ENCODE data around the gene COL9A1. TPM values are rescaled to one million over a fixed set of nuclear protein-coding genes. Genes with fewer than 3 reads are reported as not detected.

The COL9A1 gene
- total and polyA plus RNA-seq, 2 of the 8 experiments (the other 6 are each of a cell fraction or from before 2014, with no cell fraction given): 7.9 to 18.1 TPM

GRCh38 chr6:70188202-70188601 lies 114.7 kb downstream of the COL9A1 start:
- H3K4me1 ChIP-seq (replicated peaks in 1 of 4; ENCODE audit: control insufficient read depth in 3 of 4, insufficient read depth in 4 of 4, low read length in 3 of 4): no peaks in the 10 kb centered on the region
- H3K4me2 ChIP-seq (ENCODE audit: insufficient read depth in 1 of 2, low read depth in 2 of 2, low read length in 2 of 2): no peak overlapping the region
- H2AFZ ChIP-seq (ENCODE audit: low read length): no peak overlapping the region
- H2BK20ac ChIP-seq (ENCODE audit: low read length): no peak overlapping the region
- H2BK15ac ChIP-seq (ENCODE audit: low read length): no peak overlapping the region
- no peak overlapping the region for H3K4ac ChIP-seq (replicated peaks; ENCODE audit: insufficient read length, low read depth, low read length)
- no peaks in the 10 kb centered on the region for H4K20me1 ChIP-seq (replicated peaks in 1 of 2; ENCODE audit: control insufficient read depth in 1 of 2, insufficient read depth in 2 of 2, low read length in 2 of 2)
- DNase-seq (ENCODE audit: low read depth in 1 of 2, low spot score in 2 of 2): no peak
- FAIRE-seq: no peak
- H3K79me2 ChIP-seq (ENCODE audit: control insufficient read depth in 1 of 2, insufficient read depth in 2 of 2, low read length in 2 of 2): no peaks in the 10 kb centered on the region
- H3K9me3 ChIP-seq (ENCODE audit: insufficient read depth in 2 of 2, low read depth in 1 of 2, low read length in 1 of 2): no peaks in the 10 kb centered on the region
- no peak overlapping the region for H4K91ac ChIP-seq (replicated peaks; ENCODE audit: insufficient read length, low read length)
- no peak overlapping the region for H3K23ac ChIP-seq (ENCODE audit: insufficient read length)
- H3K36me3 ChIP-seq (ENCODE audit: control insufficient read depth in 2 of 4, insufficient read depth in 4 of 4, low read length in 3 of 4): no peaks in the 10 kb centered on the region
- H3K23me2 ChIP-seq (ENCODE audit: low read depth, low read length): no peaks in the 10 kb centered on the region
- H3K56ac ChIP-seq (replicated peaks; ENCODE audit: insufficient read length, low read depth, low read length): no peak overlapping the region
- no peak overlapping the region for H3K27ac ChIP-seq (ENCODE audit: low read depth, low read length)
- no peak overlapping the region for H2BK120ac ChIP-seq (replicated peaks; ENCODE audit: low read depth, low read length)
- H4K5ac ChIP-seq (ENCODE audit: insufficient read length, low read depth, low read length): no peak overlapping the region
- H2BK12ac ChIP-seq (ENCODE audit: low read depth, low read length): no peak overlapping the region
- no peak overlapping the region for H2AK5ac ChIP-seq (ENCODE audit: low read depth, low read length)
- 88% methylated on average over 6 of the region's 6 CpGs; no CpG with 5 or more reads in 1 of the 2 experiments for WGBS, 2 experiments (ENCODE audit: extremely low coverage in 1 of 2, insufficient coverage in 1 of 2, insufficient read length in 1 of 2, insufficient replicate concordance in 2 of 2, low coverage in 1 of 2, low lambda C conversion rate in 2 of 2, missing lambda C conversion rate in 1 of 2)
- H3K4me3 ChIP-seq (ENCODE audit: extremely low read depth in 1 of 4, insufficient read depth in 2 of 4, low read depth in 3 of 4, low read length in 4 of 4): no peak overlapping the region
- no peak overlapping the region for H3K18ac ChIP-seq (ENCODE audit: extremely low read depth, low read length)
- no peak overlapping the region for H3K9ac ChIP-seq (replicated peaks in 1 of 4; ENCODE audit: extremely low read depth in 1 of 4, low read depth in 3 of 4, low read length in 3 of 4)
- H4K8ac ChIP-seq (ENCODE audit: extremely low read depth, insufficient read depth, low read length): no peak overlapping the region
- H3K79me1 ChIP-seq (ENCODE audit: low read depth, low read length): no peaks in the 10 kb centered on the region
- H2BK5ac ChIP-seq (ENCODE audit: low read depth, low read length): no peak overlapping the region
- ChIA-PET POLR2A (ENCODE audit: partially characterized antibody) (no interaction called here), CTCF (ENCODE audit: partially characterized antibody) (no interaction called here)
- no peak overlapping the region for H3K14ac ChIP-seq (ENCODE audit: insufficient read length)
- H3K27me3 ChIP-seq (replicated peaks in 1 of 4; ENCODE audit: control insufficient read depth in 3 of 4, extremely low read depth in 1 of 4, insufficient read depth in 3 of 4, low read length in 3 of 4): no peaks in the 10 kb centered on the region
- TF ChIP-seq GABPA (IDR thresholded peaks at IDR 0.05; ENCODE audit: borderline replicate concordance, insufficient read depth, low read length): no peak
- TF ChIP-seq NANOG (IDR thresholded peaks at IDR 0.05; ENCODE audit: insufficient read depth, low read depth, low read length, poor library complexity, severe bottlenecking): no peak
- no peak for TF ChIP-seq TAF7 (optimal IDR thresholded peaks at IDR 0.05; ENCODE audit: borderline replicate concordance, low read depth, low read length)
